ENCODE data around the gene ARRDC4. TPM values are rescaled to one million over a fixed set of nuclear protein-coding genes. Genes with fewer than 3 reads are reported as not detected.

Gene ARRDC4
- total RNA-seq, 3 donors from 2014 or later (not counting 1 experiment from before 2014, with no cell fraction given): 6.6 to 7.3 (median 7.0) TPM

GRCh38 chr15:97953748-97954147 is 6.8 kb upstream of the ARRDC4 start:
- H3K36me3 ChIP-seq (ENCODE audit: control insufficient read depth, insufficient read depth, low read length): no peaks in the 10 kb centered on the region
- no peak overlapping the region for H3K27ac ChIP-seq (ENCODE audit: low read length)
- ATAC-seq (no peak), DNase-seq (no peak)
- H3K4me1 ChIP-seq (ENCODE audit: control insufficient read depth, insufficient read depth, low read length): no peaks in the 10 kb centered on the region
- Mint-ChIP-seq H3K27me3 (ENCODE audit: low read depth in 2 of 2) (peaks cover 24 to 29% of the 10 kb centered on the region in 2 donors), H3K4me1 (no peaks in the 10 kb centered on the region), H3K27ac (no peak overlapping the region), H3K4me3 (no peak overlapping the region), H3K9me3 (no peaks in the 10 kb centered on the region), H3K36me3 (no peaks in the 10 kb centered on the region)
- no peak overlapping the region for H3K4me3 ChIP-seq (ENCODE audit: low read length)
- WGBS (ENCODE audit: insufficient coverage): 92% methylated on average over 4 of the region's 8 CpGs
- TF ChIP-seq CTCF (IDR thresholded peaks at IDR 0.05): no peak
- no peaks in the 10 kb centered on the region for H3K27me3 ChIP-seq (ENCODE audit: control insufficient read depth, insufficient read depth, low read length)
- H3K9me3 ChIP-seq (ENCODE audit: control insufficient read depth, insufficient read depth, low read length): no peaks in the 10 kb centered on the region
- intact Hi-C loops (cut with micrococcal nuclease): no loop called here

- Mint-ChIP-seq H3K9me3 (no peaks in the 10 kb centered on the region), H3K4me1 (peaks cover 8% of the 10 kb centered on the region in 2 donors), H3K4me3 (no peak overlapping the region), H3K36me3 (no peaks in the 10 kb centered on the region), H3K27ac (no peak overlapping the region), H3K27me3 (ENCODE audit: low read depth in 2 of 2) (peaks cover 21 to 26% of the 10 kb centered on the region in 2 donors)
- no peak for DNase-seq
- no peaks in the 10 kb centered on the region for H3K27me3 ChIP-seq (ENCODE audit: control insufficient read depth, insufficient read depth, low read length)
- WGBS (ENCODE audit: insufficient coverage): 100% methylated on average over 1 of the region's 2 CpGs
- H3K36me3 ChIP-seq (ENCODE audit: control insufficient read depth, insufficient read depth, low read length): no peaks in the 10 kb centered on the region
- peaks cover 6% of the 10 kb centered on the region for H3K4me1 ChIP-seq (ENCODE audit: control insufficient read depth, insufficient read depth, low read length)
- intact Hi-C loops (cut with micrococcal nuclease): no loop called here
- H3K9me3 ChIP-seq (ENCODE audit: control insufficient read depth, insufficient read depth, low read length): no peaks in the 10 kb centered on the region
- no peak for TF ChIP-seq CTCF (IDR thresholded peaks at IDR 0.05)
- no peak overlapping the region for H3K27ac ChIP-seq (ENCODE audit: low read length)
- ATAC-seq: no peak
- no peak overlapping the region for H3K4me3 ChIP-seq (ENCODE audit: low read length)
Observed at GRCh38 chr15:97955035-97955434, 5.5 kb upstream of the ARRDC4 start.

- no peak overlapping the region for H3K27ac Mint-ChIP-seq
- no peaks in the 10 kb centered on the region for H3K36me3 Mint-ChIP-seq
- no peaks in the 10 kb centered on the region for H3K36me3 ChIP-seq (ENCODE audit: control insufficient read depth, insufficient read depth, low read length)
- H3K9me3 ChIP-seq (ENCODE audit: control insufficient read depth, insufficient read depth, low read length): no peaks in the 10 kb centered on the region
- H3K9me3 Mint-ChIP-seq: no peaks in the 10 kb centered on the region
- intact Hi-C loops (cut with micrococcal nuclease): no loop called here
- H3K4me3 ChIP-seq (ENCODE audit: low read length): no peak overlapping the region
- TF ChIP-seq CTCF (IDR thresholded peaks at IDR 0.05): no peak
- WGBS (ENCODE audit: insufficient coverage): 90% methylated on average over 4 of the region's 4 CpGs
- no peak for ATAC-seq
- no peak for DNase-seq
- H3K27me3 ChIP-seq (ENCODE audit: control insufficient read depth, insufficient read depth, low read length): no peaks in the 10 kb centered on the region
- no peak overlapping the region for H3K4me3 Mint-ChIP-seq
- peaks cover 13% of the 10 kb centered on the region in 2 donors for H3K4me1 Mint-ChIP-seq
- H3K27ac ChIP-seq (ENCODE audit: low read length): no peak overlapping the region
- H3K4me1 ChIP-seq (ENCODE audit: control insufficient read depth, insufficient read depth, low read length): peaks cover 6% of the 10 kb centered on the region
- H3K27me3 Mint-ChIP-seq (ENCODE audit: low read depth in 2 of 2): peaks cover 16 to 24% of the 10 kb centered on the region in 2 donors
Observed at GRCh38 chr15:97955529-97955928, 5.0 kb upstream of the ARRDC4 start.

GRCh38 chr15:97959724-97960363 is 659 bp upstream of the ARRDC4 start:
- Mint-ChIP-seq H3K27ac (peak overlapping the region; percentile 92 to 95), H3K4me1 (peaks cover 37 to 41% of the 10 kb centered on the region in 2 donors), H3K27me3 (ENCODE audit: low read depth in 2 of 2) (peaks cover 0 to 6% of the 10 kb centered on the region in 2 donors), H3K9me3 (no peaks in the 10 kb centered on the region), H3K36me3 (no peaks in the 10 kb centered on the region), H3K4me3 (peak overlapping the region; percentile 95)
- Histone ChIP-seq H3K4me1 (ENCODE audit: control insufficient read depth, insufficient read depth, low read length) (peaks cover 13% of the 10 kb centered on the region), H3K9me3 (ENCODE audit: control insufficient read depth, insufficient read depth, low read length) (no peaks in the 10 kb centered on the region), H3K4me3 (ENCODE audit: low read length) (peak overlapping the region; percentile 18), H3K36me3 (ENCODE audit: control insufficient read depth, insufficient read depth, low read length) (no peaks in the 10 kb centered on the region), H3K27ac (ENCODE audit: low read length) (peak overlapping the region; percentile 68), H3K27me3 (ENCODE audit: control insufficient read depth, insufficient read depth, low read length) (no peaks in the 10 kb centered on the region)
- WGBS (ENCODE audit: insufficient coverage): 9% methylated on average over 19 of the region's 19 CpGs
- intact Hi-C loops (cut with micrococcal nuclease): loop anchor here (1.0 kb wide), 1 partner anchor 209 kb away; no protein-coding TSS in a partner anchor
- no peak for ATAC-seq
- no peak for TF ChIP-seq CTCF (IDR thresholded peaks at IDR 0.05)
- DNase-seq: no peak
